ENCODE data around the gene ADGRL1. TPM values are rescaled to one million over a fixed set of nuclear protein-coding genes. Genes with fewer than 3 reads are reported as not detected.

Gene ADGRL1
- total and polyA plus RNA-seq, 2 experiments from 2014 or later, result 19.6 to 55.8 TPM

- TF ChIP-seq CTCF (IDR thresholded peaks at IDR 0.05; ENCODE audit: low read depth, low read length), result no peak
Observed at GRCh38 chr19:14102756-14103155, 103.2 kb downstream of the ADGRL1 start.

GRCh38 chr19:14102102-14102696 lies 103.8 kb downstream of the ADGRL1 start:
- H3K9me3 ChIP-seq (ENCODE audit: low read depth), result no peaks in the 10 kb centered on the region
- no peak overlapping the region for H3K27ac ChIP-seq
- H3K27me3 ChIP-seq, result no peaks in the 10 kb centered on the region
- peak in 1 of 2 donors; percentile 42 for DNase-seq (ENCODE audit: low read depth in 1 of 2, low spot score in 1 of 2)
- TF ChIP-seq CTCF (IDR thresholded peaks at IDR 0.05; ENCODE audit: low read depth, low read length), result no peak
- H3K4me3 ChIP-seq, result no peak overlapping the region
- H3K4me1 ChIP-seq (ENCODE audit: low read depth), result no peaks in the 10 kb centered on the region
- peaks cover 28% of the 10 kb centered on the region for H3K36me3 ChIP-seq

More at GRCh38 chr19:14102756-14103155, 103.2 kb downstream of the ADGRL1 start:
- Histone ChIP-seq H3K27me3 (no peaks in the 10 kb centered on the region), H3K9me3 (ENCODE audit: low read depth) (no peaks in the 10 kb centered on the region), H3K4me3 (no peak overlapping the region), H3K36me3 (peaks cover 28% of the 10 kb centered on the region), H3K4me1 (ENCODE audit: low read depth) (no peaks in the 10 kb centered on the region), H3K27ac (no peak overlapping the region)
- DNase-seq (ENCODE audit: low read depth in 1 of 2, low spot score in 1 of 2), result no peak

GRCh38 chr19:14101003-14101545 lies 104.9 kb downstream of the ADGRL1 start:
- no peak for TF ChIP-seq CTCF (IDR thresholded peaks at IDR 0.05; ENCODE audit: low read depth, low read length)
- H3K27ac ChIP-seq, result no peak overlapping the region

More at GRCh38 chr19:14101003-14101545, 104.9 kb downstream of the ADGRL1 start:
- peaks cover 28% of the 10 kb centered on the region for H3K36me3 ChIP-seq
- H3K27me3 ChIP-seq, result no peaks in the 10 kb centered on the region
- no peaks in the 10 kb centered on the region for H3K9me3 ChIP-seq (ENCODE audit: low read depth)
- no peak for DNase-seq (ENCODE audit: low read depth in 1 of 2, low spot score in 1 of 2)
- no peak overlapping the region for H3K4me3 ChIP-seq
- H3K4me1 ChIP-seq (ENCODE audit: low read depth), result no peaks in the 10 kb centered on the region

Other genes starting within 250 kb of the ADGRL1 start
- 8.9 TPM in 2 replicates for gene RFX1, start 199.8 kb downstream of the ADGRL1 start, total RNA-seq
- gene RFX1, start 199.8 kb downstream of the ADGRL1 start, polyA plus RNA-seq, result 2.7 and 3.3 TPM in 2 replicates
- not detected in 2 replicates for gene RLN3, start 178.0 kb downstream of the ADGRL1 start, total RNA-seq
- gene RLN3, start 178.0 kb downstream of the ADGRL1 start, polyA plus RNA-seq, result 0.44 TPM in 1 of 2 replicates, not detected in the other
- gene IL27RA, start 174.4 kb downstream of the ADGRL1 start, total RNA-seq, result 4.6 and 7.1 TPM in 2 replicates
- gene IL27RA, start 174.4 kb downstream of the ADGRL1 start, polyA plus RNA-seq, result 4.3 and 17.1 TPM in 2 replicates
- gene PALM3, start 144.1 kb downstream of the ADGRL1 start, total RNA-seq, result 0.25 and 0.30 TPM in 2 replicates
- 0.10 and 1.0 TPM in 2 replicates for gene PALM3, start 144.1 kb downstream of the ADGRL1 start, polyA plus RNA-seq
- 16.0 and 19.4 TPM in 2 replicates for gene MISP3, start 133.4 kb downstream of the ADGRL1 start, total RNA-seq
- gene MISP3, start 133.4 kb downstream of the ADGRL1 start, polyA plus RNA-seq, result 23.2 and 25.6 TPM in 2 replicates
- 3.6 and 14.2 TPM in 2 replicates for gene C19orf67, start 120.4 kb downstream of the ADGRL1 start, total RNA-seq
- 4.1 and 7.5 TPM in 2 replicates for gene C19orf67, start 120.4 kb downstream of the ADGRL1 start, polyA plus RNA-seq
- 112 and 158 TPM in 2 replicates for gene SAMD1, start 115.4 kb downstream of the ADGRL1 start, total RNA-seq
- gene SAMD1, start 115.4 kb downstream of the ADGRL1 start, polyA plus RNA-seq, result 130 and 136 TPM in 2 replicates
- 95.2 and 126 TPM in 2 replicates for gene PRKACA, start 88.4 kb downstream of the ADGRL1 start, total RNA-seq
- gene PRKACA, start 88.4 kb downstream of the ADGRL1 start, polyA plus RNA-seq, result 30.6 and 33.5 TPM in 2 replicates
- gene ASF1B, start 69.6 kb downstream of the ADGRL1 start, total RNA-seq, result 19.1 and 21.8 TPM in 2 replicates
- gene ASF1B, start 69.6 kb downstream of the ADGRL1 start, polyA plus RNA-seq, result 27.5 and 30.7 TPM in 2 replicates
- 2.2 and 7.1 TPM in 2 replicates for gene ADGRE5, start 175.3 kb upstream of the ADGRL1 start, total RNA-seq
- 4.6 and 5.0 TPM in 2 replicates for gene ADGRE5, start 175.3 kb upstream of the ADGRL1 start, polyA plus RNA-seq
- 49.9 and 73.3 TPM in 2 replicates for gene DDX39A, start 213.2 kb upstream of the ADGRL1 start, total RNA-seq
- 77.0 and 87.7 TPM in 2 replicates for gene DDX39A, start 213.2 kb upstream of the ADGRL1 start, polyA plus RNA-seq
- gene PKN1, start 227.1 kb upstream of the ADGRL1 start, total RNA-seq, result 123 and 147 TPM in 2 replicates
- 109 and 132 TPM in 2 replicates for gene PKN1, start 227.1 kb upstream of the ADGRL1 start, polyA plus RNA-seq

Measured in cardiac muscle cell (in vitro differentiated cells and primary cell).